Testis (tissue), 5 donors: ENCODE results near the gene SMC1B. TPM values are rescaled to one million over a fixed set of nuclear protein-coding genes. Genes with fewer than 3 reads are reported as not detected.

Experiments used
- DNase-seq: peaks from one replicate; pipeline ENCODE4 v3.0.0-alpha.2; 2019
- H3K27ac ChIP-seq, 2 donors: fragments of 200-600 bp; sonication (generic); one replicate each; pipeline ENCODE4 v1.5.1; 2019
- H3K27me3 ChIP-seq: fragments of 200-600 bp; sonication (generic); one replicate; pipeline ENCODE4 v1.5.1; 2019
- H3K36me3 ChIP-seq: fragments of 200-600 bp; sonication (generic); one replicate; pipeline ENCODE4 v1.5.1; 2017; ENCODE audit warnings: low read depth; ENCODE audit errors: missing control alignments
- H3K4me1 ChIP-seq: fragments of 200-600 bp; sonication (generic); one replicate; pipeline ENCODE4 v1.5.1; 2019
- H3K4me3 ChIP-seq, 2 donors: fragments of 200-600 bp; sonication (generic); one replicate each; pipeline ENCODE4 v1.5.1; 2017 to 2019
- H3K9me3 ChIP-seq: fragments of 200-600 bp; sonication (generic); one replicate; pipeline ENCODE4 v1.5.1; 2017
- POLR2A ChIP-seq: fragments of 450-650 bp; IDR thresholded peaks from one replicate; pipeline ENCODE4 v1.6.1; 2017; ENCODE audit warnings: antibody characterized with exemption, mild to moderate bottlenecking, moderate library complexity
- WGBS, 2 donors: methylation state at CpG; one replicate each; pipeline ENCODE4 v1.1.5; 2018; 5-methylcytosine and 5-hydroxymethylcytosine counted together
- intact Hi-C: fragments of 100-400 bp; cut with DNase I; formaldehyde crosslinking; loops from one replicate; pipeline ENCODE4 v1.15.1; 2023; ENCODE audit warnings: low total_unique reads
- long read RNA-seq, 2 donors: transcript quantifications; one replicate each; lab custom pipeline, GENCODE V29; 2026
- polyA plus RNA-seq: library from polyadenylated mRNA; stranded (reverse); fragments of 350-450 nt; fragmentation: Illumina TruSeq; extraction: RNeasy Lipid Tissue Mini Kit (QIAGEN cat#74804); gene quantifications from one replicate; pipeline ENCODE4 v1.2.3, GENCODE V29; 2014; ENCODE audit warnings: low read depth, low replicate concordance; ENCODE audit not compliant: insufficient read depth
- total RNA-seq, 2 donors: library from RNA; depleted of rRNA; stranded (reverse); fragments of >200 nt; gene quantifications; one replicate each; pipeline ENCODE4 v1.2.3, GENCODE V29; 2016
- TF ChIP-seq, protein P1 (sequence below), 3 experiments: fragments of 450-650 bp in 2 of 3; fragments of 200-600 bp in 1 of 3; sonication (generic) in 1 of 3; IDR thresholded peaks; one replicate each; pipeline ENCODE4 v1.5.1; 2016 to 2019; ENCODE audit warnings: antibody characterized with exemption in 3 of 3, mild to moderate bottlenecking in 2 of 3, moderate library complexity in 1 of 3

SMC1B gene, protein sequence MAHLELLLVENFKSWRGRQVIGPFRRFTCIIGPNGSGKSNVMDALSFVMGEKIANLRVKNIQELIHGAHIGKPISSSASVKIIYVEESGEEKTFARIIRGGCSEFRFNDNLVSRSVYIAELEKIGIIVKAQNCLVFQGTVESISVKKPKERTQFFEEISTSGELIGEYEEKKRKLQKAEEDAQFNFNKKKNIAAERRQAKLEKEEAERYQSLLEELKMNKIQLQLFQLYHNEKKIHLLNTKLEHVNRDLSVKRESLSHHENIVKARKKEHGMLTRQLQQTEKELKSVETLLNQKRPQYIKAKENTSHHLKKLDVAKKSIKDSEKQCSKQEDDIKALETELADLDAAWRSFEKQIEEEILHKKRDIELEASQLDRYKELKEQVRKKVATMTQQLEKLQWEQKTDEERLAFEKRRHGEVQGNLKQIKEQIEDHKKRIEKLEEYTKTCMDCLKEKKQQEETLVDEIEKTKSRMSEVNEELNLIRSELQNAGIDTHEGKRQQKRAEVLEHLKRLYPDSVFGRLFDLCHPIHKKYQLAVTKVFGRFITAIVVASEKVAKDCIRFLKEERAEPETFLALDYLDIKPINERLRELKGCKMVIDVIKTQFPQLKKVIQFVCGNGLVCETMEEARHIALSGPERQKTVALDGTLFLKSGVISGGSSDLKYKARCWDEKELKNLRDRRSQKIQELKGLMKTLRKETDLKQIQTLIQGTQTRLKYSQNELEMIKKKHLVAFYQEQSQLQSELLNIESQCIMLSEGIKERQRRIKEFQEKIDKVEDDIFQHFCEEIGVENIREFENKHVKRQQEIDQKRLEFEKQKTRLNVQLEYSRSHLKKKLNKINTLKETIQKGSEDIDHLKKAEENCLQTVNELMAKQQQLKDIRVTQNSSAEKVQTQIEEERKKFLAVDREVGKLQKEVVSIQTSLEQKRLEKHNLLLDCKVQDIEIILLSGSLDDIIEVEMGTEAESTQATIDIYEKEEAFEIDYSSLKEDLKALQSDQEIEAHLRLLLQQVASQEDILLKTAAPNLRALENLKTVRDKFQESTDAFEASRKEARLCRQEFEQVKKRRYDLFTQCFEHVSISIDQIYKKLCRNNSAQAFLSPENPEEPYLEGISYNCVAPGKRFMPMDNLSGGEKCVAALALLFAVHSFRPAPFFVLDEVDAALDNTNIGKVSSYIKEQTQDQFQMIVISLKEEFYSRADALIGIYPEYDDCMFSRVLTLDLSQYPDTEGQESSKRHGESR
- total RNA-seq = 10 to 100 TPM; 24.7 to 46.8 TPM
- polyA plus RNA-seq = 10.1 TPM
- long read RNA-seq, donor 1 = 0 reads
- long read RNA-seq, donor 2 = 0 reads

DNA sequence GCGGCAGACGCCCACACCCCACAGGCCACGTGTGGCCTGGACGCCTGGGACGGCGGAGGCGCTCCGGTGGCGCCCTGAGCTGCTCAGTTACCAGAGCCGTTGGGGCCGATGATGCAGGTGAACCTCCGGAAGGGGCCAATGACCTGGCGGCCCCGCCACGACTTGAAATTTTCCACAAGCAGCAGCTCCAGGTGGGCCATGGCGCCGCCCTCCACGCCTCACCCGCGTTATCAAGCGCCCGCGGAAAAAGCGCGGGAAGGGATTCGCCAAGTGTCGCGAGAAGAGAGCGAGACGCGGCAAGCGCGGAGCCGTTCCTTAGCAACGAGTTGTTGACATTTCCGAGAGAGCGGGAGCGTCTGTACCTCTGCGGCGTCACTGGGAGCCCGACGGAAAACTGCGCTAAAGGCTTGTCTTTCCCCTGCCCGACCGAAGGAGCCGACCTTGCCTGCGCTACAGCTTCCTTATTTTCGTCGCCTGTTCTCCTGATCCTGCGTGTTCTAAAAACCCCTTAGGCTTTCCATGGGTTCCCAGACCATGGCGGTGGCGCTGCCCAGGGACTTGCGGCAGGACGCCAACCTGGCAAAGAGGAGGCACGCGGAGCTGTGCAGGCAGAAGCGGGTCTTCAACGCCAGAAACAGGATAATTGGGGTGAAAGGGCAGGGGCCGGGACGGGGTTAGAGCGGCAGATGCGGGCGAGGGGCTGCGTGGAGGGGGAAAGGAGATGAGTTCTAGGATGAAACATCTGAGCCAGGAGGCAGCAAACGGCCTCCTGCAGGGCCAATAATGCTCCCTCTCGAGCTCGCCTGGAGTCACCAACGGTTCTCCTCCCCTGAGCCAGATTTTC, at the start of gene SMC1B, which contains the start of gene RIBC2:
Gene SMC1B, minus strand, starts transcription at position 232 of the 844 bp plus-strand sequence. Its CDS starts 32 bp downstream, at position 200.
Gene RIBC2, plus strand, starts transcription at position 326 of the 844 bp plus-strand sequence. Its CDS starts 194 bp downstream, at position 520.
- no peaks in the 10 kb centered on the region for H3K27me3 ChIP-seq
- H3K4me3 ChIP-seq = peak within 1 kb of the TSS; percentile 60 to 63
- H3K27ac ChIP-seq = peak within 1 kb of the TSS; percentile 59 to 75
- peaks cover 4% of the 10 kb centered on the region for H3K4me1 ChIP-seq
- H3K9me3 ChIP-seq = no peaks in the 10 kb centered on the region
- DNase-seq = peak; percentile 87
- no peak for TF ChIP-seq POLR2A
- TF ChIP-seq, protein P1, sequence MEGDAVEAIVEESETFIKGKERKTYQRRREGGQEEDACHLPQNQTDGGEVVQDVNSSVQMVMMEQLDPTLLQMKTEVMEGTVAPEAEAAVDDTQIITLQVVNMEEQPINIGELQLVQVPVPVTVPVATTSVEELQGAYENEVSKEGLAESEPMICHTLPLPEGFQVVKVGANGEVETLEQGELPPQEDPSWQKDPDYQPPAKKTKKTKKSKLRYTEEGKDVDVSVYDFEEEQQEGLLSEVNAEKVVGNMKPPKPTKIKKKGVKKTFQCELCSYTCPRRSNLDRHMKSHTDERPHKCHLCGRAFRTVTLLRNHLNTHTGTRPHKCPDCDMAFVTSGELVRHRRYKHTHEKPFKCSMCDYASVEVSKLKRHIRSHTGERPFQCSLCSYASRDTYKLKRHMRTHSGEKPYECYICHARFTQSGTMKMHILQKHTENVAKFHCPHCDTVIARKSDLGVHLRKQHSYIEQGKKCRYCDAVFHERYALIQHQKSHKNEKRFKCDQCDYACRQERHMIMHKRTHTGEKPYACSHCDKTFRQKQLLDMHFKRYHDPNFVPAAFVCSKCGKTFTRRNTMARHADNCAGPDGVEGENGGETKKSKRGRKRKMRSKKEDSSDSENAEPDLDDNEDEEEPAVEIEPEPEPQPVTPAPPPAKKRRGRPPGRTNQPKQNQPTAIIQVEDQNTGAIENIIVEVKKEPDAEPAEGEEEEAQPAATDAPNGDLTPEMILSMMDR (IDR thresholded peaks at IDR 0.05) = no peak
- no peaks in the 10 kb centered on the region for H3K36me3 ChIP-seq
- WGBS, 2 donors = 5 to 7% methylated on average over 35 to 61 of the region's 68 CpGs
- intact Hi-C loops = no loop called here

DNA sequence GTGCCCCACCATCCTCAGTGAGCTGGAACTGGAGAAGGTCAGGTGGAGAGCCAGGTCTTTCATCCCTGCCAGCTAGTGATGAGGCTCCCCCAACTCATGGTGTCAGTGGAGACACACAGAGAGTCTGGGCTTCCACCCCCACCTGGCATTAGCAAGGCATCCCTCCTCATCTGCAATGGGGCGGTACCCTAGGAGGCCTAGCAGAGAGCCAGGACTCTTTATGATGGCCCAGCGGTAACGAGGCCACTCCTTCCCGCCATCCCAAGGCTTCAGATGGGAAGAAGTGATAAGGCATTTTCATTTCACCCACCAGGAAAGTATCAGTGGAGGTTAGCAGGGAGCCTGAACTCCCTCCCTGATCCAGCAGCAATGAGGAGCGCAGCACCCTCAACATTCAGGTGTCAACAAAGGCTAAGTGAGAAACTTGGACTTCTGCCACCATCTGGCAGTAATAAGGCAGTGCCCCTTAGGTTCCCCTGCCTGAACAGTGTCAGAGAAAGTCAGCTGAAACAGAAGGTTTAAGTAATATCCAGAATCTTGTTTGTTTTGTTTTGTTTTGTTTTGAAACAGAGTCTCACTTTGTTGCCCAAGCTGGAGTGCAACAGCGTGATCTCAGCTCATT, 48.7 kb upstream of the SMC1B start:
- Histone ChIP-seq H3K9me3 (no peaks in the 10 kb centered on the region), H3K27me3 (no peaks in the 10 kb centered on the region), H3K4me1 (no peaks in the 10 kb centered on the region), H3K36me3 (no peaks in the 10 kb centered on the region), H3K27ac (no peak overlapping the region), H3K4me3 (no peak overlapping the region)
- WGBS, 2 donors = 92 to 95% methylated on average over 5 to 6 of the region's 6 CpGs
- intact Hi-C loops = no loop called here
- TF ChIP-seq, protein P1 (IDR thresholded peaks at IDR 0.05) = no peak
- TF ChIP-seq POLR2A = no peak
- no peak for DNase-seq

DNA sequence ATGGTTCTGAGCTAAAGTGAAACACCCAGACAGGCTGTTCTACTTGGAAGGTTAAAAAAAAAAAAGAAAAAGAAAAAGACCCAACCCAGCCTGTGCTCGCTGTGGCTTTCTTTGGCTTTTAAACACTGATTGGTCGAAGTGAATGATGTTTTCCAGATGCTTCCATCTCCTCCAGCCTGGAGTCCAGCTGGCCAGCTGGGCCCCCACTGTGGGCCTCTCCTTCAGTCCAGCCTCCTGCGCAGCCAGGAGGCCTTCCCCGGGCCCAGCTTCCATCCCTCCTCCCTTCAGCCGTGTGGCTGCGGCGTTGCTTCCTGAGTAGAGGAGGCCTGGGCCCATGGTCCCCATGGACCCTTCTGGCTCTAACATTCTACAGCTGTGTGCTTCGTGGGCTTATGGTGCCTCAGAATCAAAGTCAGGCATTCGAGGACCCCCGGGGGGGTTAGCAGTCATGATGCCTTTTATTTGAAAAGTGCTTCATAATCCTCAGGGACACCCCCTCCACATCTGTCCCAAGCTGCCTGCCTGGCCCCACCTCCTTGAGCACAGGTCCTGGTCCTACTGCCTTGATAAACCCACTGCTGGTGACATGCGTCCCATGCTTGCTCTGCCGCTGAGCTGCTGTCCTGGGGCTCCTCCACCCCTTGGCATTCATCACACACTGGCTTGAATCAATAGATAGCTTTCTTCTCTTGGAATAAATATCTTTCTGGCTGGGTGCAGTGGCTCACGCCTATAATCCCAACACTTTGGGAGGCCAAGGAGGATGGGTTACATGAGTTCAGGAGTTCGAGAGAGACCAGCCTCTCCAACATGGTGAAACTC, 47.1 kb upstream of the SMC1B start:
- H3K4me3 ChIP-seq = no peak overlapping the region
- H3K27ac ChIP-seq = peak overlapping the region in 1 of 2 donors; percentile 66
- intact Hi-C loops = no loop called here
- H3K4me1 ChIP-seq = no peaks in the 10 kb centered on the region
- H3K27me3 ChIP-seq = no peaks in the 10 kb centered on the region
- H3K36me3 ChIP-seq = no peaks in the 10 kb centered on the region
- no peaks in the 10 kb centered on the region for H3K9me3 ChIP-seq
- TF ChIP-seq POLR2A = no peak
- TF ChIP-seq, protein P1 (IDR thresholded peaks at IDR 0.05) = no peak
- WGBS, 2 donors = 49 to 68% methylated on average over 11 to 14 of the region's 14 CpGs
- DNase-seq = peak; percentile 66
